NCI-H146 treated with DMSO at 0.1 percent for 48 hours (cell line): ENCODE measurements around the gene DRAM2.
"Not testable (repeated sequence)": the region's sequence is repeated elsewhere in the genome, so short reads cannot be mapped to it uniquely, and the experiment has no call there.

Experiments used
- DNase-seq: peaks from one replicate; lab custom pipeline; 2025; ENCODE audit not compliant: unreplicated experiment; lab: John Stamatoyannopoulos, UW

DRAM2 gene

GRCh38 chr1:111145542-111145941 is 5.6 kb upstream of the DRAM2 start:
- DNase-seq = no peak

GRCh38 chr1:111142356-111142975 is 2.6 kb upstream of the DRAM2 start:
- no peak for DNase-seq

- no peak for DNase-seq
These were observed 1.6 kb upstream of the DRAM2 start for GRCh38 chr1:111141245-111142220.

- DNase-seq = no peak
These were observed 731 bp upstream of the DRAM2 start for GRCh38 chr1:111140680-111140967.

GRCh38 chr1:111139324-111139955 is 453 bp downstream of the DRAM2 start:
- peak; percentile 68 for DNase-seq

- DNase-seq = no peak
These were observed 6.0 kb downstream of the DRAM2 start for GRCh38 chr1:111133866-111134265.

- no peak for DNase-seq
These were observed 8.2 kb downstream of the DRAM2 start for GRCh38 chr1:111131693-111132092.

- no peak for DNase-seq
These were observed 10.5 kb downstream of the DRAM2 start for GRCh38 chr1:111129376-111129775.

- DNase-seq = no peak
These were observed 11.8 kb downstream of the DRAM2 start for GRCh38 chr1:111127923-111128643.

- no peak for DNase-seq
These were observed 13.5 kb downstream of the DRAM2 start for GRCh38 chr1:111126354-111126753.

- no peak for DNase-seq
These were observed 23.4 kb downstream of the DRAM2 start for GRCh38 chr1:111116496-111116895.

- DNase-seq = no peak
These were observed 29.5 kb downstream of the DRAM2 start for GRCh38 chr1:111110197-111110899.

- no peak for DNase-seq
These were observed 34.9 kb downstream of the DRAM2 start for GRCh38 chr1:111104981-111105380.

- no peak for DNase-seq
These were observed 37.8 kb downstream of the DRAM2 start for GRCh38 chr1:111101854-111102642.

GRCh38 chr1:111099289-111099688 is 40.6 kb downstream of the DRAM2 start:
- DNase-seq = no peak

GRCh38 chr1:111097356-111098099 is 42.4 kb downstream of the DRAM2 start:
- DNase-seq = no peak

GRCh38 chr1:111095421-111095820 is 44.5 kb downstream of the DRAM2 start:
- DNase-seq = not testable (repeated sequence)

- no peak for DNase-seq
These were observed 50.3 kb downstream of the DRAM2 start for GRCh38 chr1:111089638-111090037.

- no peak for DNase-seq
These were observed 54.2 kb downstream of the DRAM2 start for GRCh38 chr1:111085676-111086075.
